CD4-positive, alpha-beta T cell (primary cell): ENCODE measurements around the gene DYRK1A. TPM values are rescaled to one million over a fixed set of nuclear protein-coding genes. Genes with fewer than 3 reads are reported as not detected.

Experiments
- ATAC-seq: fragments of 200-7000 bp; cut with Tn5 transposase; one replicate; pipeline ENCODE4 v1.10.0; 2022; ENCODE audit warnings: mild to moderate bottlenecking; ENCODE audit not compliant: poor library complexity
- CTCF ChIA-PET: fragments of 350-600 bp; sonication (Branson Sonifier 250); formaldehyde crosslinking; loops from one replicate; lab custom pipeline; 2021; ENCODE audit warnings: antibody characterized with exemption, inconsistent platforms; lab: Charles Lee
- POLR2A ChIA-PET: fragments of 350-600 bp; sonication (Branson Sonifier 250); formaldehyde crosslinking; loops from one replicate; lab custom pipeline; 2021; ENCODE audit warnings: antibody characterized with exemption, inconsistent platforms; lab: Charles Lee
- DNase-seq, 14 experiments: peaks; one replicate each; pipeline ENCODE4 v3.0.0-alpha.2; 2013 to 2020; ENCODE audit warnings: mixed read lengths in 2 of 14
- H3K27ac ChIP-seq, 2 donors: one replicate each; pipeline versions ENCODE4 v1.5.1 to v1.7.0; 2013; ENCODE audit warnings: low read length in 2 of 2, low read depth in 1 of 2, mild to moderate bottlenecking in 1 of 2
- H3K27me3 ChIP-seq, 2 experiments: 1 replicate in 1 of 2; 2 replicates in 1 of 2; pipeline versions ENCODE4 v1.6.1 to v1.7.0; 2013; ENCODE audit warnings: low read length in 2 of 2, control low read depth in 1 of 2, mild to moderate bottlenecking in 1 of 2, moderate library complexity in 1 of 2; ENCODE audit not compliant: insufficient read depth in 2 of 2, control insufficient read depth in 1 of 2
- H3K36me3 ChIP-seq: one replicate; pipeline ENCODE4 v1.6.1; 2013; ENCODE audit warnings: low read length, control low read depth; ENCODE audit not compliant: insufficient read depth
- H3K4me1 ChIP-seq: one replicate; pipeline ENCODE4 v1.6.1; 2013; ENCODE audit warnings: low read length, control low read depth; ENCODE audit not compliant: insufficient read depth
- H3K4me3 ChIP-seq: one replicate; pipeline ENCODE4 v1.5.1; 2013; ENCODE audit warnings: mild to moderate bottlenecking, low read length, moderate library complexity
- H3K9me3 ChIP-seq, 2 experiments: 1 replicate in 1 of 2; 2 replicates in 1 of 2; pipeline versions ENCODE4 v1.6.1 to v1.7.0; 2013; ENCODE audit warnings: low read length in 2 of 2, mild to moderate bottlenecking in 2 of 2, control low read depth in 1 of 2, moderate library complexity in 1 of 2; ENCODE audit not compliant: control insufficient read depth in 1 of 2, insufficient read depth in 1 of 2
- H3K27ac Mint-ChIP-seq: one replicate; pipeline ENCODE4 v1.8.0; 2020; ENCODE audit warnings: mixed read lengths
- H3K27me3 Mint-ChIP-seq: one replicate; pipeline ENCODE4 v1.8.0; 2021; ENCODE audit warnings: mixed read lengths
- H3K36me3 Mint-ChIP-seq: one replicate; pipeline ENCODE4 v1.8.0; 2021; ENCODE audit warnings: low read depth, mixed read lengths
- H3K4me1 Mint-ChIP-seq: one replicate; pipeline ENCODE4 v1.8.0; 2021; ENCODE audit warnings: low read depth, mixed read lengths
- H3K4me3 Mint-ChIP-seq: one replicate; pipeline ENCODE4 v1.8.0; 2020; ENCODE audit warnings: mild to moderate bottlenecking, mixed read lengths
- H3K9me3 Mint-ChIP-seq: one replicate; pipeline ENCODE4 v1.8.0; 2020; ENCODE audit warnings: mixed read lengths
- CTCF ChIP-seq: fragments of 200-600 bp; IDR thresholded peaks from one replicate; pipeline ENCODE4 v1.8.0; 2022; ENCODE audit warnings: antibody characterized with exemption, mild to moderate bottlenecking
- intact Hi-C, 2 experiments: fragments of 100-400 bp; cut with DNase I in 1 of 2; cut with micrococcal nuclease in 1 of 2; formaldehyde crosslinking; loops; one replicate each; pipeline versions ENCODE4 v1.15.1 to v1.9.0; 2023 to 2025; cut with DNase I, micrococcal nuclease
- total RNA-seq, 174 experiments: library from RNA in 2 of 174; stranded (reverse) in 2 of 174; gene quantifications; one replicate each; pipeline ENCODE4 v1.2.3 and lab custom pipeline; 2021 to 2026

Gene DYRK1A
- total RNA-seq, 2 experiments from 2014 or later, result 135 to 145 TPM

- intact Hi-C loops, result no loop called here
- no peak overlapping the region for H3K27ac ChIP-seq
These were observed 84.9 kb downstream of the DYRK1A start for GRCh38 chr21:37451446-37451845.

GRCh38 chr21:37452227-37452626 lies 85.7 kb downstream of the DYRK1A start:
- no peak overlapping the region for H3K4me3 ChIP-seq
- H3K27ac ChIP-seq, result no peak overlapping the region
- no peak for TF ChIP-seq CTCF
- POLR2A ChIA-PET, result no interaction called here
- peak overlapping the region; percentile 8 for H3K4me3 Mint-ChIP-seq
- peaks cover 61% of the 10 kb centered on the region for H3K4me1 ChIP-seq
- H3K9me3 Mint-ChIP-seq, result no peaks in the 10 kb centered on the region
- no peaks in the 10 kb centered on the region for H3K9me3 ChIP-seq
- H3K27me3 Mint-ChIP-seq, result no peaks in the 10 kb centered on the region
- no peak for DNase-seq
- peaks cover 90% of the 10 kb centered on the region for H3K4me1 Mint-ChIP-seq
- peaks cover 42% of the 10 kb centered on the region for H3K36me3 Mint-ChIP-seq
- no peaks in the 10 kb centered on the region for H3K27me3 ChIP-seq
- peak overlapping the region; percentile 55 for H3K27ac Mint-ChIP-seq
- CTCF ChIA-PET, result interaction anchor here (0.7 kb wide), 1 partner anchor 83 kb away, joined by 3 read pairs; no protein-coding TSS in a partner anchor
- intact Hi-C loops, result no loop called here
- H3K36me3 ChIP-seq, result peaks cover 11% of the 10 kb centered on the region
- ATAC-seq, result peak; percentile 26

More at GRCh38 chr21:37451446-37451845, 84.9 kb downstream of the DYRK1A start:
- CTCF ChIA-PET, result interaction anchor here (0.8 kb wide), 1 partner anchor 41 kb away, joined by 3 read pairs; no protein-coding TSS in a partner anchor
- peak overlapping the region; percentile 59 for H3K4me3 Mint-ChIP-seq
- H3K9me3 Mint-ChIP-seq, result no peaks in the 10 kb centered on the region
- peak overlapping the region; percentile 55 for H3K27ac Mint-ChIP-seq
- no peaks in the 10 kb centered on the region for H3K27me3 ChIP-seq
- peaks cover 11% of the 10 kb centered on the region for H3K36me3 ChIP-seq
- no peak for TF ChIP-seq CTCF
- H3K27me3 Mint-ChIP-seq, result no peaks in the 10 kb centered on the region
- H3K36me3 Mint-ChIP-seq, result peaks cover 42% of the 10 kb centered on the region
- ATAC-seq (no peak), DNase-seq (no peak)
- H3K4me3 ChIP-seq, result no peak overlapping the region
- peaks cover 62% of the 10 kb centered on the region for H3K4me1 ChIP-seq
- POLR2A ChIA-PET, result interaction anchor here (0.8 kb wide), 1 partner anchor 85 kb away, joined by 3 read pairs; no protein-coding TSS in a partner anchor
- no peaks in the 10 kb centered on the region for H3K9me3 ChIP-seq
- H3K4me1 Mint-ChIP-seq, result peaks cover 90% of the 10 kb centered on the region

GRCh38 chr21:37453350-37453749 lies 86.8 kb downstream of the DYRK1A start:
- Mint-ChIP-seq H3K27ac (peak overlapping the region; percentile 2), H3K9me3 (no peaks in the 10 kb centered on the region), H3K27me3 (no peaks in the 10 kb centered on the region), H3K36me3 (peaks cover 45% of the 10 kb centered on the region), H3K4me3 (no peak overlapping the region), H3K4me1 (peaks cover 90% of the 10 kb centered on the region)
- H3K27me3 ChIP-seq, result no peaks in the 10 kb centered on the region
- intact Hi-C loops, result no loop called here
- peaks cover 65% of the 10 kb centered on the region for H3K4me1 ChIP-seq
- H3K9me3 ChIP-seq, result no peaks in the 10 kb centered on the region
- DNase-seq (no peak), ATAC-seq (no peak)
- TF ChIP-seq CTCF, result no peak
- H3K36me3 ChIP-seq, result peaks cover 11% of the 10 kb centered on the region
- ChIA-PET POLR2A (no interaction called here), CTCF (interaction anchor here (1.5 kb wide), 1 partner anchor 10 kb away, joined by 6 read pairs; no protein-coding TSS in a partner anchor)
- no peak overlapping the region for H3K27ac ChIP-seq
- H3K4me3 ChIP-seq, result no peak overlapping the region
